T47D (cell line): ENCODE results near the gene LRP1.

Experiments
- DNase-seq, 2 experiments: peaks; one replicate each; pipeline versions ENCODE4 v3.0.0 to v3.0.0-alpha.2; 2011 to 2012; ENCODE audit warnings: low read depth in 1 of 2, low spot score in 1 of 2
- JUND ChIP-seq: IDR thresholded peaks from 2 replicates; pipeline ENCODE4 v1.6.1; 2012; ENCODE audit warnings: low read depth
- in situ Hi-C: cut with HindIII; loops from 2 replicates; pipeline ENCODE4 v1.10.0; 2016; ENCODE audit warnings: low sequenced_read_pairs, low pct_unique_long_range_greater_than_20kb

LRP1 gene

GRCh38 chr12:57126061-57126460 lies 2.2 kb upstream of the LRP1 start:
- DNase-seq: no peak
- TF ChIP-seq JUND: no peak
- in situ Hi-C loops: no loop called here

- DNase-seq: no peak
- in situ Hi-C loops: no loop called here
- TF ChIP-seq JUND: no peak
Observed at GRCh38 chr12:57126561-57126960, 1.7 kb upstream of the LRP1 start.

- in situ Hi-C loops: no loop called here
- no peak for TF ChIP-seq JUND
- peak; percentile 50 to 83 for DNase-seq
Observed at GRCh38 chr12:57127101-57127725, 1.1 kb upstream of the LRP1 start.

GRCh38 chr12:57128519-57129247 lies 400 bp downstream of the LRP1 start:
- TF ChIP-seq JUND: no peak
- DNase-seq: no peak
- in situ Hi-C loops: no loop called here

- no peak for TF ChIP-seq JUND
- in situ Hi-C loops: no loop called here
- DNase-seq: no peak
Observed at GRCh38 chr12:57129321-57129842, 1.1 kb downstream of the LRP1 start.

- DNase-seq: no peak
- in situ Hi-C loops: no loop called here
- TF ChIP-seq JUND: no peak
Observed at GRCh38 chr12:57129889-57130288, 1.6 kb downstream of the LRP1 start.

- no peak for DNase-seq
- no peak for TF ChIP-seq JUND
- in situ Hi-C loops: no loop called here
Observed at GRCh38 chr12:57130941-57131340, 2.7 kb downstream of the LRP1 start.

- DNase-seq: no peak
- no peak for TF ChIP-seq JUND
- in situ Hi-C loops: no loop called here
Observed at GRCh38 chr12:57131896-57132744, 3.8 kb downstream of the LRP1 start.

GRCh38 chr12:57133013-57133569 lies 4.8 kb downstream of the LRP1 start:
- in situ Hi-C loops: no loop called here
- no peak for DNase-seq
- TF ChIP-seq JUND: no peak

- DNase-seq: no peak
- in situ Hi-C loops: no loop called here
- TF ChIP-seq JUND: no peak
Observed at GRCh38 chr12:57133916-57134315, 5.6 kb downstream of the LRP1 start.

GRCh38 chr12:57134949-57135348 lies 6.7 kb downstream of the LRP1 start:
- DNase-seq: no peak
- no peak for TF ChIP-seq JUND
- in situ Hi-C loops: no loop called here

- no peak for TF ChIP-seq JUND
- DNase-seq: no peak
- in situ Hi-C loops: no loop called here
Observed at GRCh38 chr12:57135527-57136326, 7.4 kb downstream of the LRP1 start.
